ENCODE measurements around the gene SMAD7.

Gene SMAD7

DNA sequence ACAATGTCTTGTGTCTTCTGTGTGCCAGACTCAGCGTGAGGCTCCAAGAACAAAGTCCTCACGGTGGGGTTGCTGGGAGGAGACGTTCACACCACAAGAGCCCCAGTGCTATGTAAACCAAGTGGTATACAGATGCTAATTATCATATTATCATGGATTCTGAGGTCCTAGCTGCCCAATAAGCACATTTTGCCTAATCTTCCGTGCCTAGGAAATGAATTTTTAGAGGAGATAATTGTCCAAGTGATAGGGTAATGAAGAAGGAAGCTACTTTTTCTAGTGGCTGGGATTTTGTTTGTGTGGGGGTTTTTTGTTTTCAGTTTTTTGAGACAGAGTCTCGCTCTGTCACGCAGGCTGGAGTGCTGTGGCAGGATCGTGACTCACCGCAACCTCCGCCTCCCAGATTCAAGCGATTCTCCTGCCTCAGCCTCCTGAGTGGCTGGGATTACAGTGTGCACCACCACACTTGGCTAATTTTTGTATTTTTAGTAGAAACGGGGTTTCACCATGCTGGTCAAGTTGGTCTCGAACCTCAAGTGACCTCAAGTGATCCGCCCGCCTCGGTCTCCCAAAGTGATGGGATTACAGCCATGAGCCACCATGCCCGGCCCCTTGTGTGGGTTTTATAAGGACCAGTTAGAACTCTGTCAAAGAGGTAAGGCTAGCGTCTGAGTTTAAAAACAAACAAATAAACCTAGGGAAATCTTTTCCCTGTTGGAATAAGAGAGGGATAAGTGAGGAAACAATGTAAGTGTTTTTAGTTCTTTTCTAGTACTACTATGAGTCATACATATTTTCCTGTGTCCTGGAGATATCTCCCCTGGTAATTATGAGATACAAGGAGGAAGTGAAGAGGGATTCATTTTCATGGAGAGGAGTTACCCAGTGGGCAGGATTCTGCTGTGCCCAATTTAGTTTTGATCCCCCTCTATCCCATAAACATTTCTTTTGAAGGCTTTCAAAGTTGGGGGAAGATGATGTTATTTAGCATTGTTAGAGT, 9.5 kb upstream of the SMAD7 start:
- Histone ChIP-seq H3K9me3 (ENCODE audit: control insufficient read depth in 1 of 2, low read length in 2 of 2) (no peaks in the 10 kb centered on the region), H3K4me3 (ENCODE audit: low read depth in 1 of 2, low read length in 2 of 2) (no peak overlapping the region), H3K27me3 (ENCODE audit: control insufficient read depth in 1 of 2, insufficient read depth in 2 of 2, low read length in 2 of 2) (no peaks in the 10 kb centered on the region), H3K36me3 (ENCODE audit: control insufficient read depth in 1 of 2, insufficient read depth in 2 of 2, low read length in 2 of 2) (no peaks in the 10 kb centered on the region), H3K27ac (ENCODE audit: low read depth, low read length) (no peak overlapping the region), H3K9ac (ENCODE audit: low read depth in 1 of 2, low read length in 2 of 2) (no peak overlapping the region), H3K4me1 (ENCODE audit: control insufficient read depth in 1 of 2, insufficient read depth in 2 of 2, low read length in 2 of 2) (peaks cover 20 to 26% of the 10 kb centered on the region in 2 donors)

DNA sequence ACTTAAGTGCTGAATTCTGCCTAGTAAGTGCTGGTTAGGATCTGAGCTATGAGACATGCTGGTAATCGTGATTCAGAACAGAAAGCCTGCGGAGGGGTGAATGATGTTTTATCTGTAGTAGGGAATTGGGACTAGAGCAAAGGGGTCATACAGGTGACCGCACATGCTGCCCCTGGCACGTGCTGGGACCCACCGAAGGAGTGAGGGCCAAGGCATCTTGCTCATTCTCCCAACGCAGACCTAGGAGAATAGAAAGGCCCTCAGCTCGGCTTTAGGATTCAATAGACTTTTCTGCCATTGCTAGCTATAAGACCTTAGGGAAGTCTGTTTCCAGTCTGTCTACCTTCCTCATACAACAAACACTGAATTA, 8.8 kb upstream of the SMAD7 start:
- Histone ChIP-seq H3K27ac (ENCODE audit: low read depth, low read length) (no peak overlapping the region), H3K4me1 (ENCODE audit: control insufficient read depth in 1 of 2, insufficient read depth in 2 of 2, low read length in 2 of 2) (peaks cover 21 to 28% of the 10 kb centered on the region in 2 donors), H3K27me3 (ENCODE audit: control insufficient read depth in 1 of 2, insufficient read depth in 2 of 2, low read length in 2 of 2) (no peaks in the 10 kb centered on the region), H3K4me3 (ENCODE audit: low read depth in 1 of 2, low read length in 2 of 2) (no peak overlapping the region), H3K9ac (ENCODE audit: low read depth in 1 of 2, low read length in 2 of 2) (no peak overlapping the region), H3K9me3 (ENCODE audit: control insufficient read depth in 1 of 2, low read length in 2 of 2) (no peaks in the 10 kb centered on the region), H3K36me3 (ENCODE audit: control insufficient read depth in 1 of 2, insufficient read depth in 2 of 2, low read length in 2 of 2) (no peaks in the 10 kb centered on the region)

DNA sequence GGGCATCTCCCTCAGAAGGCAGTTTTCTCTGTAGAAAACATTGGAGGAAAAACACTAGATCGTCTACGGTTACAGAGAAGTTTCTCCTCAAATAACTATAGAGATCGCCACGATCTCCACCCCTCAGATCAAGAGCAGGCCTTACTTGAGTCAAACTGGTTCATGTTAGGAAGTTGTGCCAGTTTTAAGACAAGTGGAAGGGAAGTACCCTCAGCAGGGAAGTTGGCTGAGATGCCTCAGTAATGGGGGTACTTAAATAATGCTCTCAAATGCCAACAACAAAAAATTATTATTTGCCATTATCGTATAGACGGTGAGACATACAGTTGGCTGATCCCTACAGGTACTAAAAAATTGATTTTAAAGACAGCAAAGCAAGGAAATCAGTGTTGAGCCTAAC, 8.2 kb upstream of the SMAD7 start:
- Histone ChIP-seq H3K4me3 (ENCODE audit: low read depth in 1 of 2, low read length in 2 of 2) (no peak overlapping the region), H3K4me1 (ENCODE audit: control insufficient read depth in 1 of 2, insufficient read depth in 2 of 2, low read length in 2 of 2) (peaks cover 21 to 28% of the 10 kb centered on the region in 2 donors), H3K9me3 (ENCODE audit: control insufficient read depth in 1 of 2, low read length in 2 of 2) (no peaks in the 10 kb centered on the region), H3K27ac (ENCODE audit: low read depth, low read length) (no peak overlapping the region), H3K9ac (ENCODE audit: low read depth in 1 of 2, low read length in 2 of 2) (no peak overlapping the region), H3K27me3 (ENCODE audit: control insufficient read depth in 1 of 2, insufficient read depth in 2 of 2, low read length in 2 of 2) (no peaks in the 10 kb centered on the region), H3K36me3 (ENCODE audit: control insufficient read depth in 1 of 2, insufficient read depth in 2 of 2, low read length in 2 of 2) (no peaks in the 10 kb centered on the region)

DNA sequence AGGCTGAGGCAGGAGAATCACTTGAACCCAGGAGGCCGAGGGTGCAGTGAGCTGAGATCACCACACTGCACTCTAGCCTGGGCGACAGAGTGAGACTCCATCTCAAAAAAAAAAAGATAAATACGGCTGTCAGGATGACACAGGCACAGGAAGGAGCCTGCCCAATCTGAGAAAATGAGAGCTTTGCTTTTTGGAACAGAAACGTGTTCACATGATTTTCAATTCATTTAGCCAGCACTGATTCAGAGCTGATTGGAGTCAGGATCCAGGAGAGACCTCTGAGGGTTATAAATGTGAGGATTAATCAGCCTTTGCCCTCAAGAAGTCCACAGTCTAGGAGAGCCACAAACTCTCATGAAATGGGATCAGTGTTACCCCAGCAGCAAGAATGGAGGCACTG, 6.9 kb upstream of the SMAD7 start:
- no peak overlapping the region for H3K27ac ChIP-seq (ENCODE audit: low read depth, low read length)
- H3K36me3 ChIP-seq (ENCODE audit: control insufficient read depth in 1 of 2, insufficient read depth in 2 of 2, low read length in 2 of 2), result no peaks in the 10 kb centered on the region
- no peaks in the 10 kb centered on the region for H3K27me3 ChIP-seq (ENCODE audit: control insufficient read depth in 1 of 2, insufficient read depth in 2 of 2, low read length in 2 of 2)
- H3K9me3 ChIP-seq (ENCODE audit: control insufficient read depth in 1 of 2, low read length in 2 of 2), result no peaks in the 10 kb centered on the region
- peaks cover 27 to 28% of the 10 kb centered on the region in 2 donors for H3K4me1 ChIP-seq (ENCODE audit: control insufficient read depth in 1 of 2, insufficient read depth in 2 of 2, low read length in 2 of 2)
- H3K9ac ChIP-seq (ENCODE audit: low read depth in 1 of 2, low read length in 2 of 2), result no peak overlapping the region
- no peak overlapping the region for H3K4me3 ChIP-seq (ENCODE audit: low read depth in 1 of 2, low read length in 2 of 2)

DNA sequence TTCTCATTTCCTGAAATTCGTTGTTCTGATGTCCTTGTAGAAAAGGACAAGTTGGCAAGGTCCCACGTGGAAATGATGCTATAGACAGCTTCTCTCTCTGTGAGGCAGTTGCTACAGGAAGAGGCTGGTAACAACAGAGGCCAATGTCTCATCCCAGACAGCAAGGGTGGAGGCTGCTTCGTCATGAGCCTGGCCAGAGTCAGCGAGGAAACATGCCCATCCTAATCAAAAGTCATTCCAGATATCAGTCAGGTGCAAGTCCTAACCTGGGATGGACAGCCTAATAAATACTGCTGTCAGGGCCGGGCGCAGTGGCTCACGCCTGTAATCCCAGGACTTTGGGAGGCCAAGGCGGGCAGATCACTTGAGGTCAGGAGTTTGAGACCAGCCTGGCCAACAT, 6.4 kb upstream of the SMAD7 start:
- Histone ChIP-seq H3K4me3 (ENCODE audit: low read depth in 1 of 2, low read length in 2 of 2) (no peak overlapping the region), H3K4me1 (ENCODE audit: control insufficient read depth in 1 of 2, insufficient read depth in 2 of 2, low read length in 2 of 2) (peaks cover 27 to 28% of the 10 kb centered on the region in 2 donors), H3K9ac (ENCODE audit: low read depth in 1 of 2, low read length in 2 of 2) (no peak overlapping the region), H3K27ac (ENCODE audit: low read depth, low read length) (no peak overlapping the region), H3K36me3 (ENCODE audit: control insufficient read depth in 1 of 2, insufficient read depth in 2 of 2, low read length in 2 of 2) (no peaks in the 10 kb centered on the region), H3K9me3 (ENCODE audit: control insufficient read depth in 1 of 2, low read length in 2 of 2) (no peaks in the 10 kb centered on the region), H3K27me3 (ENCODE audit: control insufficient read depth in 1 of 2, insufficient read depth in 2 of 2, low read length in 2 of 2) (no peaks in the 10 kb centered on the region)

DNA sequence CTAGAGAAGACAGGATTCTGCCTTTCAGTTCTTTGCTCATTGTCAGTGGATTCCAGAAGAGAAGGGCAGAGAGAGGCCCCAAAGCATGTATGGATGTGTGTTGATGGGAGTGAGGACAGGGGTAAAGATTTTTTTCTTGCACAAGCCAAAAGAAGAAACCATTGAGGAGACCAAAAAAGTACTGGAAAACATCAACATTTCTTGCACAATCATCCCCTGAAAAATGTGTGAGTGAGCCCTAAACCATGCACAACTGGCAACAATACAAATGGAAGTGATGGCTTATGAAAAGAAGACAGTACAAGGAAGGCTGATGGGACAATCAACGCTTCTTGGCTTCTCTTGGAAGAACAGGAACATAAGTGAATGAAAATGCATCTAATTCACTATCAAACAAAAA, 5.6 kb upstream of the SMAD7 start:
- peak overlapping the region; percentile 67 for H3K27ac ChIP-seq (ENCODE audit: low read depth, low read length)
- H3K4me1 ChIP-seq (ENCODE audit: control insufficient read depth in 1 of 2, insufficient read depth in 2 of 2, low read length in 2 of 2), result peaks cover 27 to 28% of the 10 kb centered on the region in 2 donors
- H3K9ac ChIP-seq (ENCODE audit: low read depth in 1 of 2, low read length in 2 of 2), result no peak overlapping the region

DNA sequence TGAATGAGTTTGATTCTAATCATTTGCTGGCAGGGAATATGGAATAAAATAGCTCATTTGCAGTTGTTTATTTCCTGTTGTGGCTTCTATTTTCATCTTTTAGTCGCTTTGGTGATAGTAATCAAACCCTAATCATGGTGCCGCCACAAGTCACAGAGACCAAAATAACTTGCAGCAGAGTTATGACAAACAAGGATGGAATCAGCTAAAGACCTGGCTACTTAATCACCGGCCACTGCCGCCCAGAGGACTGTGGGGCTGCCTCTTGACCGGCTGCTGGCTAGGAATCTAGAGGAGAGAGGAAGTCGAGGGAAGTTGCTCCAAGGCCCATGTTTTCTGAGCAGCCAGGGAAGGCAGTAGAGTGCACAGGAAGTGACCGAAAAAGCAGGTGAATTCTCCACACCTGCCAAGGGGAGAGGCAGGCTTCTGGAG, 5.1 kb upstream of the SMAD7 start:
- Histone ChIP-seq H3K9me3 (ENCODE audit: control insufficient read depth in 1 of 2, low read length in 2 of 2) (no peaks in the 10 kb centered on the region), H3K27me3 (ENCODE audit: control insufficient read depth in 1 of 2, insufficient read depth in 2 of 2, low read length in 2 of 2) (no peaks in the 10 kb centered on the region), H3K4me1 (ENCODE audit: control insufficient read depth in 1 of 2, insufficient read depth in 2 of 2, low read length in 2 of 2) (peaks cover 27 to 28% of the 10 kb centered on the region in 2 donors), H3K27ac (ENCODE audit: low read depth, low read length) (peak overlapping the region; percentile 67), H3K4me3 (ENCODE audit: low read depth in 1 of 2, low read length in 2 of 2) (no peak overlapping the region), H3K9ac (ENCODE audit: low read depth in 1 of 2, low read length in 2 of 2) (peak overlapping the region; percentile 2 to 10), H3K36me3 (ENCODE audit: control insufficient read depth in 1 of 2, insufficient read depth in 2 of 2, low read length in 2 of 2) (no peaks in the 10 kb centered on the region)

More for the DNA sequence above, 5.6 kb upstream of the SMAD7 start:
- no peaks in the 10 kb centered on the region for H3K9me3 ChIP-seq (ENCODE audit: control insufficient read depth in 1 of 2, low read length in 2 of 2)
- H3K36me3 ChIP-seq (ENCODE audit: control insufficient read depth in 1 of 2, insufficient read depth in 2 of 2, low read length in 2 of 2), result no peaks in the 10 kb centered on the region
- no peak overlapping the region for H3K4me3 ChIP-seq (ENCODE audit: low read depth in 1 of 2, low read length in 2 of 2)
- no peaks in the 10 kb centered on the region for H3K27me3 ChIP-seq (ENCODE audit: control insufficient read depth in 1 of 2, insufficient read depth in 2 of 2, low read length in 2 of 2)

DNA sequence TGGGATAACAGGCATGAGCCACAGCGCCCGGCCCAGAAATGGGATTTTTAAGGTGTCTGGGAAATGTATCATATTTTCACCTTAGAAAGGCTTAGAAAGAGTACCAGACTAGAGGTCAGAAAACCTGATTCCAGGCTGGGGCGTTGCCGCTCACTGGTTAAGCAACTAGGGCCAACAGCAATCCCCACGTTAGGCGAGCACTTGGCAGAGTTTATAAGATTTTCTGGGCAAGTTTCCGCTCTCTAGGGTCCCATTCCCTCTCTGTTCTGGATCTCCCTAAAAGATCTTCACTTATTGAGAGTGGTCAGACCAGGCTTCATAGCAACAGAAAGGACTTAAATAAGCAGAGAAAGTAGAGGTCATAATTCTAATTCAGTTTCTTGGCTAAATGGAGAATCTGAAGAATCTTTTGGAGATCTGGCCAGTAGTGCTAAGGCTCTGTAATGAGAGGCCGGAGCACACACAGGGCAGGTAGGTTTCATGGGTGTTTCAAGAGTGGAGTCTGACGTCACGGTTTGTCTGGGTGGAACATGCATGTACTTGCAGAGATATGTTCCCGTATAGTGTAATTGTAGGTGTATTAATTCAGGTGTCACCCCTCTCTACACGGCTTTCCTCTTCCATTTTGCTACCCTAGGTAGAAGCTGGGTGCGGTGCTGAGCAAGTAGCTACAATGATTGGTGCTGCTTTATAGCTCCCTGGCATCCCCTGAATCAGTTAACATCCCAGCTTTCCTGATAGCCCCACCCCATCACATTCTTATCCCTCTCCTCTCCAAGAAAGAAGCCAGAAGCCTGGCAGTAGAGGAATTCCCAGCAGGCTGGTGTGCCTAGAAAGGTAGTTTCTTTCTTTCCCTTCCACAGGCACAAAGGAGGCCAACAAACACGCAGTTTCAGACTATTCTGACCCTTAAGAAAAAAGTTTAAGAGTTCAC, 4.4 kb upstream of the SMAD7 start:
- Histone ChIP-seq H3K9ac (ENCODE audit: low read depth in 1 of 2, low read length in 2 of 2) (peak overlapping the region; percentile 2 to 10), H3K9me3 (ENCODE audit: control insufficient read depth in 1 of 2, low read length in 2 of 2) (no peaks in the 10 kb centered on the region), H3K36me3 (ENCODE audit: control insufficient read depth in 1 of 2, insufficient read depth in 2 of 2, low read length in 2 of 2) (no peaks in the 10 kb centered on the region), H3K4me3 (ENCODE audit: low read depth in 1 of 2, low read length in 2 of 2) (no peak overlapping the region), H3K4me1 (ENCODE audit: control insufficient read depth in 1 of 2, insufficient read depth in 2 of 2, low read length in 2 of 2) (peaks cover 27 to 28% of the 10 kb centered on the region in 2 donors), H3K27ac (ENCODE audit: low read depth, low read length) (peak overlapping the region; percentile 59), H3K27me3 (ENCODE audit: control insufficient read depth in 1 of 2, insufficient read depth in 2 of 2, low read length in 2 of 2) (no peaks in the 10 kb centered on the region)

DNA sequence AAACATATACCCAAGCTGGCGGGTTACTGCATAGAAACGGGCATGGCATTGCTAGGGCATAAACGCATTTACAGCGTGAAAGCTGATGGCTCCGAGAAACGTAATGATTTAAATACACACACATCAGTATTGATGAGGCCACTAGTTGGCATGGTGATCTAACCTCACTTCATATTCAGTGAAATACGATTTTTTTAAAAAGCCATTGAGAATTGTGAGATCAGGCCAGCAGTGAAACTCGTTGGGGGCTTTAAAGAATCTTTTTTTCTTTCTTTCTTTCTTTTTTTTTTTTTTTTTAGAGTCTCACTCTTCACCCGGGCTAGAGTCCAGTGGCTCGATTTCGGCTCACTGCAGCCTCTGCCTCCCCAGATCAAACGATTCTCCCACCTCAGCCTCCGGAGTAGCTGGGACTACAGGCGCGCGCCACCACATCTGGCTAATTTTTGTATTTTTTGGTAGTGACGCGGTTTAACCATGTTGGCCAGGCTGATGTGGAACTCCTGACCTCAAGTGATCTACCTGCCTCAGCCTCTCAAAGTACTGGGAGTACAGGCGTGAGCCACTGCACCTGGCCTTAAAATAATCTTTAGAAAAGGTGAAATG, 2.4 kb upstream of the SMAD7 start:
- peak overlapping the region; percentile 73 to 78 for H3K9ac ChIP-seq (ENCODE audit: low read depth in 1 of 2, low read length in 2 of 2)
- no peaks in the 10 kb centered on the region for H3K36me3 ChIP-seq (ENCODE audit: control insufficient read depth in 1 of 2, insufficient read depth in 2 of 2, low read length in 2 of 2)
- peaks cover 23 to 25% of the 10 kb centered on the region in 2 donors for H3K4me1 ChIP-seq (ENCODE audit: control insufficient read depth in 1 of 2, insufficient read depth in 2 of 2, low read length in 2 of 2)
- H3K27me3 ChIP-seq (ENCODE audit: control insufficient read depth in 1 of 2, insufficient read depth in 2 of 2, low read length in 2 of 2), result no peaks in the 10 kb centered on the region
- peak overlapping the region; percentile 87 for H3K27ac ChIP-seq (ENCODE audit: low read depth, low read length)
- no peaks in the 10 kb centered on the region for H3K9me3 ChIP-seq (ENCODE audit: control insufficient read depth in 1 of 2, low read length in 2 of 2)
- peak overlapping the region; percentile 62 to 78 for H3K4me3 ChIP-seq (ENCODE audit: low read depth in 1 of 2, low read length in 2 of 2)
